KMS-11 (cell line): ENCODE results near the gene CDH4.

Experiments
- H2AFZ ChIP-seq: fragments of 200-600 bp; sonication (generic); 2 replicates; pipeline ENCODE4 v1.6.1; 2016; ENCODE audit warnings: antibody characterized with exemption, mixed run types, low read depth
- H3K27ac ChIP-seq: fragments of 200-600 bp; sonication (generic); 2 replicates; pipeline ENCODE4 v1.6.1; 2016; ENCODE audit warnings: mild to moderate bottlenecking, mixed run types
- H3K27me3 ChIP-seq: fragments of 200-600 bp; sonication (generic); 2 replicates; pipeline ENCODE4 v1.6.1; 2017; ENCODE audit warnings: mild to moderate bottlenecking, low read depth, mixed run types, moderate library complexity; ENCODE audit not compliant: insufficient read depth
- H3K36me3 ChIP-seq: fragments of 200-600 bp; sonication (generic); 2 replicates; pipeline ENCODE4 v1.6.1; 2017; ENCODE audit warnings: mild to moderate bottlenecking, mixed run types; ENCODE audit not compliant: insufficient read depth
- H3K4me1 ChIP-seq: fragments of 200-600 bp; sonication (generic); 2 replicates; pipeline ENCODE4 v1.6.1; 2016; ENCODE audit warnings: mild to moderate bottlenecking, low read depth, mixed run types; ENCODE audit not compliant: poor library complexity, severe bottlenecking
- H3K4me2 ChIP-seq: fragments of 200-600 bp; sonication (generic); 2 replicates; pipeline ENCODE4 v1.7.0; 2016; ENCODE audit warnings: mild to moderate bottlenecking, mixed run types
- H3K4me3 ChIP-seq: fragments of 200-600 bp; sonication (generic); IDR thresholded peaks from 2 replicates; pipeline ENCODE4 v1.6.1; 2017; ENCODE audit warnings: low read depth, low read length, mixed read lengths; ENCODE audit not compliant: insufficient read depth
- H3K79me2 ChIP-seq: fragments of 200-600 bp; sonication (generic); 2 replicates; pipeline ENCODE4 v1.6.1; 2016; ENCODE audit warnings: low read depth, mixed run types; ENCODE audit not compliant: insufficient read depth
- H3K9ac ChIP-seq: fragments of 200-600 bp; sonication (generic); 2 replicates; pipeline ENCODE4 v1.6.1; 2016; ENCODE audit warnings: mild to moderate bottlenecking, mixed run types
- H4K20me1 ChIP-seq: fragments of 200-600 bp; sonication (generic); 2 replicates; pipeline ENCODE4 v1.6.1; 2016; ENCODE audit warnings: mild to moderate bottlenecking, mixed run types; ENCODE audit not compliant: insufficient read depth
- CTCF ChIP-seq: fragments of 200-600 bp; sonication (generic); conservative IDR thresholded peaks from 2 replicates; pipeline ENCODE4 v1.6.1; 2017; ENCODE audit warnings: low read depth, mild to moderate bottlenecking, antibody characterized with exemption, low read length, moderate library complexity, mixed read lengths

Gene CDH4

DNA sequence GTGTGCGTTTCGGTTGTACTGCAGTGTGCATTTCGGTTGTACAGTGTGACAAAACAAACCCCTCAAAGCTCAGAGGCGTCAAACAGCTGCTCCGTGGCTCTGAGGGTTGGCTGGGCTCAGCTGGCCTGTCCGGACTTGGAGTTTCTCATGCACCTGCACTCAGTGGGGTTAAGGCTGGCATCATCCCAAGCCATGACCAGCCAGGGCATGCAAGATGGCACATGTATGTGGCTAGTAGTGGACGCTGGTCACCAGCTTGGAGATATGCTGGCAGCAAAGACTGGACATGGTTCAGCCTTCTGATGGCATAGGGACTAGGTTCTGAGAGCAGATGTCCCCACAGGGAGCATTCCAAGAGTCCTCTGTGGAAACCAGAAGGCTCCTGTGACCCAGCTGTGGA lies 187.2 kb downstream of the CDH4 start:
- Histone ChIP-seq H3K4me2 (no peak overlapping the region), H3K27ac (no peak overlapping the region), H3K27me3 (no peaks in the 10 kb centered on the region; the same call in 1 of the 2 replicates), H3K9ac (no peak overlapping the region), H4K20me1 (no peaks in the 10 kb centered on the region), H2AFZ (no peak overlapping the region), H3K79me2 (no peaks in the 10 kb centered on the region), H3K4me1 (no peaks in the 10 kb centered on the region), H3K36me3 (no peaks in the 10 kb centered on the region), H3K4me3 (no peak overlapping the region)
- no peak for TF ChIP-seq CTCF

DNA sequence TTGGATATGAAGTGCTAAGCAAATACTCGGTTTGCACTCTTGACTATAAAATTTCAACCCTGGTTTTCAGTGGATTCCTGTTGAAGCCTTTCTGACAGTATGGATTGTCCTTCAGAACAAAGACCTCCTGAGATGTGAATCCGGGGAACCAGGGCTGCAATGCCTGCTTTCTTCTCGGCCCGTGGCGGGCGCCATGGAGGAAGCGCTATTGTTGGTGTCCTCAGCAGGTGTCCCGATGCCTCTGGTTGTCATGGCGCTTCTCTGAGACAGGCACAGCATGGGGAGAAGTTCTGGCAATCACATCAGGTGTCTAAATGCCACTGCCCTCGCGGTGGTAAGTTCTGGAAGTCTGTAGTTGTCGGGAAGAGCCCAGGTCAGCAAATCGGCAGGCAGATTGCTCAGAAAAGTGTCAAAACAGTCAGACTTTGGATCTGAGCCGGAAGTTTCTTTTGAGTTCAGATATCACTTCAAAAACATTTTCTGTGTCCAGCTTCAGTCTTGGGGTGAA lies 188.5 kb downstream of the CDH4 start:
- H3K4me3 ChIP-seq: no peak overlapping the region
- H3K36me3 ChIP-seq: no peaks in the 10 kb centered on the region
- H3K4me1 ChIP-seq: no peaks in the 10 kb centered on the region
- no peak overlapping the region for H2AFZ ChIP-seq
- H3K4me2 ChIP-seq: no peak overlapping the region
- H3K27ac ChIP-seq: no peak overlapping the region
- H3K79me2 ChIP-seq: no peaks in the 10 kb centered on the region
- H4K20me1 ChIP-seq: no peaks in the 10 kb centered on the region
- TF ChIP-seq CTCF: no peak
- no peak overlapping the region for H3K9ac ChIP-seq
- no peaks in the 10 kb centered on the region; the same call in 1 of the 2 replicates for H3K27me3 ChIP-seq

DNA sequence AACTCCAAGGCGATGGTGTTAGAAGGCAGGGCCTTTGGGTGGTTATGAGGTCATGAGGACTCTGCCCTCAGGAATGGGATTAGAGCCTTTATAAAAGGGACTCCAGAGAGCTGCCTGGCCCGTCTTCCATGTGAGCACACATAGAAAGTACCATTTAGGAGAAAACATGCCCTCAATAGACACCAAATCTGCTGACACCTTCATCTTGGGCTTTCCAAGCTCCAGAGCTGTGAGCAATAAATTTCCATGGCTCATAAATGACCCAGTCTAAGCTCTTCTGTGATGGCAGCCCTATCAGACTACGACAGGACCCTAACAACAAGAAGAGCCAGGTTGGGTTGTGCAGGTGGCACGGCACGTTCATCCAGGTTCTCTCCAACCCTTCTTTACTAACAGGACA lies 189.5 kb downstream of the CDH4 start:
- TF ChIP-seq CTCF: no peak
- Histone ChIP-seq H2AFZ (no peak overlapping the region), H3K4me2 (no peak overlapping the region), H3K27me3 (no peaks in the 10 kb centered on the region; the same call in 1 of the 2 replicates), H4K20me1 (no peaks in the 10 kb centered on the region), H3K27ac (no peak overlapping the region), H3K4me1 (no peaks in the 10 kb centered on the region), H3K79me2 (no peaks in the 10 kb centered on the region), H3K4me3 (no peak overlapping the region), H3K9ac (no peak overlapping the region), H3K36me3 (no peaks in the 10 kb centered on the region)

DNA sequence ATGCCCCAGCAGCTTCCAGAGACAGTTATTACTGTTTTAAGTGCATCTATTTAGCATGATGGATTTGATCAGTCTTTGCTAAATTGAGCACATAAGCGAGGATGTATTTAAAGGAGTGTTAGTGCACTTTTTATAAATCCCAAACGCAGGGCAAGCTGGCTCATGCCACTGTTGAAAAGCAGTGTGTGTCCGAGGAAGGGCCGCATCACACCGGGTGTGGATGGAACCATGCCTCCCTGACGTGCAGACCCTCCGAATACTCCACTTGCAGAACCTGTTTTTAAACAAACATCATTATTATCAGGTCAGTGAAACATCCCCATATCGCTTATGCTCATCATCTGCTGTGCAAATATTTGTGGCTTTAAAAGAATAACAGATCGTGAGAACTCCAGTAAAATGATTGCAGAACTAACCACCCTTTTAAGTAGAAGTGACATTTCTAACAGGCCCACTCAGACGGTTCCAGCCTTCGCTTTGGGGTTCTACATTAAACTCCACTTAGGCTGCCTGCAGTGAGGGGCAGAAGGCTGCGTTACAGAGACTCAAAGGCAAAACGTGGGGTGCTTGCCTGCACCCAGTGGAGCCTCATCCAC lies 190.1 kb downstream of the CDH4 start:
- Histone ChIP-seq H4K20me1 (no peaks in the 10 kb centered on the region), H2AFZ (no peak overlapping the region), H3K4me3 (no peak overlapping the region), H3K27ac (no peak overlapping the region), H3K27me3 (no peaks in the 10 kb centered on the region; the same call in 1 of the 2 replicates), H3K36me3 (no peaks in the 10 kb centered on the region), H3K4me2 (no peak overlapping the region), H3K9ac (no peak overlapping the region), H3K79me2 (no peaks in the 10 kb centered on the region), H3K4me1 (no peaks in the 10 kb centered on the region)
- no peak for TF ChIP-seq CTCF
